Skin of body (tissue), 2 donors: Measurements from ENCODE around the gene COQ3. TPM values are rescaled to one million over a fixed set of nuclear protein-coding genes. Genes with fewer than 3 reads are reported as not detected.
"Not testable (repeated sequence)": the region's sequence is repeated elsewhere in the genome, so short reads cannot be mapped to it uniquely, and the experiment has no call there.

Experiments used
- DNase-seq: peaks from one replicate; lab custom pipeline; 2025; lab: John Stamatoyannopoulos, UW
- total RNA-seq: library from RNA; depleted of rRNA; stranded (reverse); fragments of >200 nt; gene quantifications from one replicate; pipeline ENCODE4 v1.2.3, GENCODE V29; 2014

Gene COQ3
- total RNA-seq, 1 donor from 2014 or later: 3.8 TPM

GRCh38 chr6:99390896-99391295, 3.1 kb downstream of the COQ3 start:
- DNase-seq: no peak

GRCh38 chr6:99384507-99384906, 9.5 kb downstream of the COQ3 start:
- DNase-seq: no peak

GRCh38 chr6:99378636-99379035, 15.4 kb downstream of the COQ3 start:
- no peak for DNase-seq

GRCh38 chr6:99369533-99369932, 24.5 kb downstream of the COQ3 start:
- DNase-seq: no peak

GRCh38 chr6:99366852-99367251, 27.1 kb downstream of the COQ3 start:
- DNase-seq: no peak

GRCh38 chr6:99364026-99364425, 30.0 kb downstream of the COQ3 start:
- no peak for DNase-seq

GRCh38 chr6:99362678-99363268, 31.2 kb downstream of the COQ3 start:
- DNase-seq: no peak

- DNase-seq: no peak
Measured at GRCh38 chr6:99359800-99360199, 34.2 kb downstream of the COQ3 start.

GRCh38 chr6:99356641-99357040, 37.4 kb downstream of the COQ3 start:
- DNase-seq: no peak

- DNase-seq: no peak
Measured at GRCh38 chr6:99354983-99355382, 39.0 kb downstream of the COQ3 start.

GRCh38 chr6:99353126-99353525, 40.9 kb downstream of the COQ3 start:
- DNase-seq: no peak

GRCh38 chr6:99350573-99350972, 43.4 kb downstream of the COQ3 start:
- DNase-seq: no peak

- DNase-seq: no peak
Measured at GRCh38 chr6:99349171-99350141, 44.5 kb downstream of the COQ3 start, which contains the start of gene FAXC. FAXC (minus strand) TSS chr6:99349674; CDS start chr6:99349372, 302 bp downstream.

GRCh38 chr6:99348288-99349170, 45.5 kb downstream of the COQ3 start:
- DNase-seq: no peak

GRCh38 chr6:99347804-99348203, 46.2 kb downstream of the COQ3 start:
- no peak for DNase-seq

GRCh38 chr6:99346595-99346994, 47.4 kb downstream of the COQ3 start:
- DNase-seq: no peak

GRCh38 chr6:99345164-99345563, 48.8 kb downstream of the COQ3 start:
- no peak for DNase-seq

- no peak for DNase-seq
Measured at GRCh38 chr6:99344289-99344688, 49.7 kb downstream of the COQ3 start.

- no peak for DNase-seq
Measured at GRCh38 chr6:99341862-99342455, 52.0 kb downstream of the COQ3 start.

- no peak for DNase-seq
Measured at GRCh38 chr6:99338188-99338587, 55.8 kb downstream of the COQ3 start.

GRCh38 chr6:99335298-99335697, 58.7 kb downstream of the COQ3 start:
- DNase-seq: not testable (repeated sequence)
